Mucosa of rectum (tissue), 2 donors: ENCODE results near the gene TNFRSF12A.

Source experiments
- H3K27ac ChIP-seq, 2 donors: one replicate each; pipeline ENCODE4 v1.7.0; 2013; ENCODE audit warnings: inconsistent platforms in 2 of 2, low read depth in 2 of 2, low read length in 2 of 2
- H3K27me3 ChIP-seq, 2 donors: one replicate each; pipeline ENCODE4 v1.7.0; 2013; ENCODE audit warnings: low read length in 2 of 2; ENCODE audit not compliant: control insufficient read depth in 2 of 2, insufficient read depth in 2 of 2
- H3K36me3 ChIP-seq, 2 donors: one replicate each; pipeline ENCODE4 v1.7.0; 2013; ENCODE audit warnings: low read length in 2 of 2; ENCODE audit not compliant: control insufficient read depth in 2 of 2, insufficient read depth in 2 of 2
- H3K4me1 ChIP-seq, 2 donors: one replicate each; pipeline ENCODE4 v1.7.0; 2013; ENCODE audit warnings: low read length in 2 of 2, mild to moderate bottlenecking in 1 of 2; ENCODE audit not compliant: control insufficient read depth in 2 of 2, insufficient read depth in 2 of 2
- H3K4me3 ChIP-seq, 2 donors: one replicate each; pipeline ENCODE4 v1.7.0; 2013; ENCODE audit warnings: low read length in 2 of 2
- H3K9ac ChIP-seq, 2 donors: one replicate each; pipeline ENCODE4 v1.7.0; 2013; ENCODE audit warnings: low read length in 2 of 2, low read depth in 1 of 2, mild to moderate bottlenecking in 1 of 2
- H3K9me3 ChIP-seq, 2 donors: one replicate each; pipeline ENCODE4 v1.7.0; 2013; ENCODE audit warnings: low read length in 2 of 2; ENCODE audit not compliant: control insufficient read depth in 2 of 2
- donor health status: healthy.
- donor health status: Normal muscosa, but diverticular disease.

TNFRSF12A gene

DNA sequence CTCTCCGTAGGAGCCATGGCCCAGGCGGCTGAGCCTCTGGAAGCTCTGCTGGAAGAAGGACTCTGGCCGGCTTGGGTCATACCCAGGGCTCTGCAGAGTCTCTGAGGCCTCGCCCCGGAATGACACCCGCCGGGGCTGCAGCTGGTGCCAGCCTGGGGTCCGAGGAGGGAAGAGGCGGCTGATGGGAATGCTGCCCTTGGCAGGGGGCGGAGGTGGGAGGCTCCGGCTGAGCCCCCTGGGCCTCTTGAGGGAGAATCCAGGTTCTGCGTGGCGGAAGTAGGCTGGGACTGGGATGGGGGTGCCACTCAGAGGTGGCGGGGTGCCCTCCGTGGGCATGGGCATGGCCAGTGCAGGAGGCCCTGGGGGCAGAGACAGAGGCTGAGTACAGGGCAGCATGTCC, 43.5 kb upstream of the TNFRSF12A start:
- Histone ChIP-seq H3K4me3 (no peak overlapping the region), H3K4me1 (peaks cover 7 to 19% of the 10 kb centered on the region in 2 donors), H3K36me3 (no peaks in the 10 kb centered on the region), H3K9ac (no peak overlapping the region), H3K27ac (no peak overlapping the region), H3K27me3 (no peaks in the 10 kb centered on the region), H3K9me3 (no peaks in the 10 kb centered on the region)

DNA sequence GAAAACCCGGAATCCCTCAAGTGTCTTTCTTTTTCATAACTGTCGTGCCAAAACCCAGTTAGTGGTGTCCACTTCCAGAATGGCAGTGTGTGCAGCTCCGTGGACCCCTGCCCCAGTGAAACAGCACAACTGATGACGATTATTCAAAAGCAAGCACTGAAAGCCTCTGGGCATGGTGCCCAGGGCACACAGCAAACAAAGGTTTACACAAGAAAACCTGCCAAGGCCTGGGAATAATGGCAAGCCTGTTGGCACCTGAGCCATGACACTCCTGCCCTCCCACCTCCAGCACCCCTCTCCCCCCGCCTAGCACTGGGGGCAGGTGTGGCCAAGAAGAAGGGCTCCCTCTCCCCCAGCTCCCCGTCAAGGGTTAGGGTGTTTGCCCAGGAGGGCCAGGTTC, 42.7 kb upstream of the TNFRSF12A start:
- peaks cover 7 to 19% of the 10 kb centered on the region in 2 donors for H3K4me1 ChIP-seq
- no peak overlapping the region for H3K9ac ChIP-seq
- no peaks in the 10 kb centered on the region for H3K36me3 ChIP-seq
- H3K4me3 ChIP-seq = no peak overlapping the region
- H3K27ac ChIP-seq = no peak overlapping the region
- no peaks in the 10 kb centered on the region for H3K27me3 ChIP-seq
- no peaks in the 10 kb centered on the region for H3K9me3 ChIP-seq

DNA sequence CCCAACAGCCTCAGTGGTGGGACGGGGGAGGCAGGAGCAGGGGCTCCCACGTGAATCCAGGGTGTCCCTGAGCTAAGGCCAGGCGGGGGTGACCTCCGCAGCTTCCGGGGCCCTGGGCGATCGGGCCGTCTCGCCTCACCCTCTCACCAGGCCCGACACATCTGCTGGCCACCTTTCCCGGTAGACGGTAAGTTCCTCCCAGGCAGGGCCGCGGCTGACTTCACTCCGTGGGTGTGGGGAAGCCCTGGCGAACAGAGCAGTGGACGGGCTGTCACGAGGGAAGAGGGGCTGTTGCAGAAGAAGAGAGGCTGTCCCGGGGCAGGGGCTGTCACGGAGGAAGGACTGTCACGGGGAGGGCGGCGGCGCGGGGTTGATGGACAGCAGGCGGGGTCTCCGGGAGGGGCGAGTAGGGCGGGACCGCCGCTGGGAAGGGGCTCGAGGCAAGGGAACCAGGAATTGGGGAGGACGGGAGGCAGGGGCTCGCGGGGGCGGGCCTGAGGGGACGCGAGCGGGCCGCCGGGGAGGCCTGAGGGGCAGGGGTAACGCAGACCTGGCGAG, 40.4 kb upstream of the TNFRSF12A start:
- peak overlapping the region in 1 of 2 donors; percentile 84 for H3K9ac ChIP-seq
- no peaks in the 10 kb centered on the region for H3K36me3 ChIP-seq
- H3K27me3 ChIP-seq = no peaks in the 10 kb centered on the region
- H3K4me3 ChIP-seq = peak overlapping the region; percentile 73 to 87
- no peaks in the 10 kb centered on the region for H3K9me3 ChIP-seq
- H3K27ac ChIP-seq = no peak overlapping the region
- H3K4me1 ChIP-seq = peaks cover 12 to 19% of the 10 kb centered on the region in 2 donors

DNA sequence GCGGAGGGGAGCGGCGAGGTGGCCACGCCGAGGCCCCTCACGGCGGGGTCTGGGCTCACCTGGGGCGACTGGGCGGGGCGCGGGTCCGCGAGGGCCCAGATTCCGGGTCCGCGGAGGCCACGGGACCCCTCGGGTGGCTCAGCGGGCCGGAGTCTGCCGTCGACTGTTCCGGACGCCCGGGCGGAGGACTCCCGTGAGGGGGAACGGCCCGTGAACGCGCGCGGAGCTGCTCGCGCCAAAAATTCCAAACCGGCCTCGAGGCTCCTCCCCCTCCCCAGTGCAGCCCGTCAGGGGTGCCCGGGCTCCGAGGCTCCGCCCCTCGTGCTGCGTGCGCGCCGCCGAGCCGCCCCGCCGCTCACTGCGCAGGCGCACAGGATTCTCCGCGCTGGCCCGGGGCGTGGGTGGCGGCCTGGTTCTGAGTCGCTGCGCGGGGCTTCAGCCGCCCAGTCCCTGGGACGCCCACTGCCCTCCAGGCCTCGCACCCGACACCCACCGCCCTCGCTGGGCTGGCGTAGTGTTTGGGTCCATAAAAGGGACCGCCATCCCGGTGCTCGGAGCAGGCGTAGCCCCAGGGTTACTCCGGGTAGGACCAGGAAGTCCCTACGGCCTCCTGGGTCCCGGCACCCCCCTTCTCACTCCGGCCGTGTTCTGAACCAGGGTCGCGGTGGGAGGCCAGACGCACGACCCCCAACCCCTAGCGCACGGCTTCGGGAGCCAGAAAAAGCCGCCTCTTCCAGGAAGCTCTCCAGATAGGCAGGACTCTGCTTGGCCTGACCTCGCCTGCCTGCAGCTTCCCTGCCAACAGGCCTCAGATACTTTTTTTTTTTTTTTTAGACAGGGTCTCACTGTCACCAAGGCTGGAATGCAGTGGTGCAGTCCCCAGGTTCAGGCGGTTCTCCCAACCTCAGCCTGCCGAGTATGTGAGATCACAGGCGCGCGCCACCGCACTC, 39.7 kb upstream of the TNFRSF12A start, which contains the start of gene PKMYT1:
Gene PKMYT1 (minus strand): TSS at position 220 of the 950 bp plus-strand sequence. CDS start 789 bp downstream, outside the sequence.
- Histone ChIP-seq H3K9ac (peak within 1 kb of the TSS; percentile 84 to 94), H3K9me3 (no peaks in the 10 kb centered on the region), H3K27me3 (no peaks in the 10 kb centered on the region), H3K4me3 (peak within 1 kb of the TSS; percentile 73 to 87), H3K36me3 (no peaks in the 10 kb centered on the region), H3K4me1 (peaks cover 12 to 19% of the 10 kb centered on the region in 2 donors), H3K27ac (peak within 1 kb of the TSS; percentile 77 to 89)

DNA sequence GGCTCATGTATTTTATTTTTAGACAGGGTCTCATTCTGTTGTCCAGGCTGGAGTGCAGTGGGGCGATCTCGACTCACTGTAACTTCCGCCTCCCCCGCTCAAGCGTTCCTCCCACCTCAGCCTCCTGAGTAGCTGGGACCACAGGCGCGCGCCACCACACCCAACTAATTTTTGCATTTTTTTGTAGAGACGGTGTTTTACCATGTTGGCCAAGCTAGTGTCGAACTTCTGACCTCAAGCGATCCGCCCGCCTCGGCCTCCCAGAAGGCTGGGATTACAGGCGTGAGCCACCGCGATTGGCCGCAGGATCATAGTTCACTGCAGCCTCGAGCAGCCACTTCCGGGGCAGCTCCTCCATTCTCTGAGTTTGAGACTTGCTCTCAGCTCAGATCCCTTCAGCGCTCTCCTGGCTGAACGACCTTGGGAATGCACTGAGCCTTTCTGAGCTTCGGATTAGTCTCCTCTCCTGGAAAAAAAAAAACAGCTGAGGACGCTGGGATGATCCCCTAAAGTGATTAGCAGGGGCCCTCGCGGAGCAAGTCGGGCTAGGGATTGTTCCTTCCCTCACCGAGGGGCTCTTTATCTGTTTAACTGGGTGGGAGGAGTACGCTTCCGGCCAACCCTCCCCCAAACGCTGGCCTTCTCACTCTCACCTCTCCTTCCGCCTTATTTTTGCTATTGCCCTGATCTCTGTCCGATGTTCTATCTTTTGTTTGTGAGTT, 38.8 kb upstream of the TNFRSF12A start:
- Histone ChIP-seq H3K4me3 (peak overlapping the region; percentile 73 to 87), H3K27me3 (no peaks in the 10 kb centered on the region), H3K36me3 (no peaks in the 10 kb centered on the region), H3K27ac (no peak overlapping the region), H3K4me1 (peaks cover 12 to 19% of the 10 kb centered on the region in 2 donors), H3K9ac (peak overlapping the region in 1 of 2 donors; percentile 84), H3K9me3 (no peaks in the 10 kb centered on the region)

DNA sequence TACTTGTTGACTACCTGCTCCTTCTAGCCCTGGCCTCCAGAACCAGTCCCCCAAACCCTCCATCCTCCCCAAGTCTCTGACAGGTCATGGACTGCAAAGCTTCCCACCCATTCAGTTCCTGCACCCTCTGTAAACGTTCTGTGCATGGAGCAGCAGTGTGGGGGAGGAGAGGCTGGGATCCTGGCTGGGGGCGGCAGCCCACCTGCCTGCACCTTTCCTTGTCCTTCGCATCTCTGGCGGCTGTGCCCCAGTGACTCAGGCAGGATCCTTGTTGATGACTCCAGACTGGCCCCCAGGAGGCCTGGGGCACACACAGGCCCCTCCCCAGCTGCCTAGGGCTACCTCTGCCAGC, 38.3 kb upstream of the TNFRSF12A start:
- H3K27me3 ChIP-seq = no peaks in the 10 kb centered on the region
- H3K9me3 ChIP-seq = no peaks in the 10 kb centered on the region
- H3K4me3 ChIP-seq = no peak overlapping the region
- no peak overlapping the region for H3K9ac ChIP-seq
- no peaks in the 10 kb centered on the region for H3K36me3 ChIP-seq
- H3K4me1 ChIP-seq = peaks cover 12 to 19% of the 10 kb centered on the region in 2 donors
- H3K27ac ChIP-seq = no peak overlapping the region

DNA sequence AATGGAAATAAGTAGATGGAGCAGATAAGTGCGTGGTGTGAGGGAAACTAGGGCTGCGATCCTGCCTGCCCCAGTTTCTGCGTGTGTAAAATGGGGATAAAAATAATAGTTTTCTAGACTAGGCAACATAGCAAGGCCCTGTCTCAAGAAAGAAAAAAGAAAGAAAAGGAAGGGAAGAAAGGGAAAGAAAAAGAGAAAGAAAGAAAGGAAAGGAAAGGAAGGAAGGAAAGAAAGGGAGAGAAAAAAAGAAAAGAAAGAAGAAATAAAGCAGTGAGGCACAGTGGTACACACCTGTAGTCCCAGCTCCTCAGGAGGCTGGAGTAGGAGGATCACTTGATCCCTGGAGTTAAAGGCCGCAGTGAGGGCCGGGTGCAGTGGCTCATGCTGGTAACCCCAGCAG, 37.8 kb upstream of the TNFRSF12A start:
- Histone ChIP-seq H3K4me1 (peaks cover 12 to 18% of the 10 kb centered on the region in 2 donors), H3K27ac (no peak overlapping the region), H3K36me3 (no peaks in the 10 kb centered on the region), H3K9me3 (no peaks in the 10 kb centered on the region), H3K27me3 (no peaks in the 10 kb centered on the region), H3K4me3 (no peak overlapping the region), H3K9ac (no peak overlapping the region)

DNA sequence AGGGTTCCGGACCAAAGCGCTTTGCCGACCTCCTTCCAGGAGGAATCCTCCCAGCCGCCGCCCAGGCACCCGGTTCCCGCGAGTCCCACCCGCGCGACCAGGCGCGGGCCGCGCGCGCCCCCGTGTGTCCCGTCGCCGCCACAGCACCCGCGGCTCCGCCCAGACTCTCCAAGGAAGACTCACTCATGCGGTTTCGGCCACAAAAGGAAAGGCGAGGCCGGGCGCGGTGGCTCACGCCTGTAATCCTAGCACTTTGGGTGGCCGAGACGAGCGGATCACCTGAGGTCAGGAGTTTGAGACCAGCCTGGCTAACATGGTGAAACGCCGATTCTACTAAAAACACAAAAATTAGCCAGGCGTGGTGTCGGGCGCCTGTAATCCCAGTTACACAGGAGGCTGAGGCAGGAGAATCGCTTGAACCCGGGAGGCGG, 36.4 kb upstream of the TNFRSF12A start:
- Histone ChIP-seq H3K36me3 (no peaks in the 10 kb centered on the region), H3K9me3 (no peaks in the 10 kb centered on the region), H3K27me3 (no peaks in the 10 kb centered on the region), H3K9ac (peak overlapping the region in 1 of 2 donors; percentile 43), H3K4me3 (peak overlapping the region in 1 of 2 donors; percentile 31), H3K27ac (no peak overlapping the region), H3K4me1 (peaks cover 12% of the 10 kb centered on the region in 2 donors)

DNA sequence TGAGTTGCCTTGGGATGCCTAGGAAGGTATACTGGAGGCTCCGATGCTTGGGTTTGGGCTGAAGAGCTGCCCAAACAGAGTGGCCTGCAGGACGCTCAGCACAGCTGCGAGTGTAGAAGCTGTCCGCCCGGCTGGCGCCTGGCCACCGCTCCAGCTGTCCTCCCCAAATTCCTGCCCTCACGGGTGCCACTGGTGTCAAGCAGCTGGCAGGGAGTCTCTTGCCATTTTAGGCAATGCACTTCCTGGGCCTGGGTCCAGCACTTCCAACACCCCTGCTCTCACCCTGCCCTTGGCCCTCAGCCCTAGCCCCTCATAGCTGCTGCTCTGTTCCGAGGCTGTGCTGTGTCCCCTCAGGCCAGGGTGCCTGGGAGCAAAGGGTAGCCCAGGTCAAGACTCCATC, 34.7 kb upstream of the TNFRSF12A start:
- no peak overlapping the region for H3K27ac ChIP-seq
- H3K36me3 ChIP-seq = no peaks in the 10 kb centered on the region
- peaks cover 5 to 7% of the 10 kb centered on the region in 2 donors for H3K4me1 ChIP-seq
- H3K9ac ChIP-seq = no peak overlapping the region
- H3K4me3 ChIP-seq = no peak overlapping the region
- H3K27me3 ChIP-seq = no peaks in the 10 kb centered on the region
- no peaks in the 10 kb centered on the region for H3K9me3 ChIP-seq
